Right lobe of liver (tissue), 6 donors: ENCODE data around the gene HOXB3. TPM values are rescaled to one million over a fixed set of nuclear protein-coding genes. Genes with fewer than 3 reads are reported as not detected.

Experiments
- ATAC-seq, 4 donors: fragments of 200-7000 bp; cut with Tn5 transposase; one replicate each; pipeline ENCODE4 v1.9.1; 2020; ENCODE audit warnings: mild to moderate bottlenecking in 4 of 4, moderate library complexity in 4 of 4
- DNase-seq, 3 donors: peaks; one replicate each; pipeline ENCODE4 v3.0.0-alpha.2; 2020
- H3K27ac ChIP-seq, 3 donors: fragments of 200-600 bp; one replicate each; pipeline ENCODE4 v1.8.0; 2022
- H3K27me3 ChIP-seq, 2 donors: fragments of 200-600 bp; one replicate each; pipeline ENCODE4 v1.8.0; 2022
- H3K36me3 ChIP-seq, 4 donors: fragments of 200-600 bp; sonication (generic) in 1 of 4; one replicate each; pipeline versions ENCODE4 v1.5.1 to v1.8.0; 2017 to 2022; ENCODE audit warnings: control low read depth in 1 of 4
- H3K4me1 ChIP-seq, 4 donors: fragments of 200-600 bp; sonication (generic) in 1 of 4; one replicate each; pipeline versions ENCODE4 v1.5.1 to v1.8.0; 2017 to 2022; ENCODE audit warnings: control low read depth in 1 of 4
- H3K4me3 ChIP-seq, 3 donors: fragments of 200-600 bp; one replicate each; pipeline ENCODE4 v1.8.0; 2022
- H3K9me3 ChIP-seq, 4 donors: fragments of 200-600 bp; sonication (generic) in 1 of 4; one replicate each; pipeline versions ENCODE4 v1.5.1 to v1.8.0; 2017 to 2022; ENCODE audit warnings: control low read depth in 1 of 4
- POLR2A ChIP-seq: fragments of 450-650 bp; IDR thresholded peaks from one replicate; pipeline ENCODE4 v1.6.1; 2017; ENCODE audit warnings: antibody characterized with exemption, mild to moderate bottlenecking
- WGBS: methylation state at CpG from one replicate; pipeline ENCODE4 v1.1.6; 2018; ENCODE audit warnings: low coverage, low lambda C conversion rate; ENCODE audit not compliant: insufficient coverage; ENCODE audit errors: missing lambda C conversion rate; 5-methylcytosine and 5-hydroxymethylcytosine counted together
- intact Hi-C, 2 donors: fragments of 100-400 bp; cut with DNase I; formaldehyde crosslinking; loops; one replicate each; pipeline versions ENCODE4 v1.11.2 to v1.14.1; 2022
- total RNA-seq, 6 experiments: library from RNA; depleted of rRNA in 2 of 6; stranded (reverse); fragments of >200 nt in 2 of 6; fragmentation: NEBNext Ultra II Directional in 3 of 6; extraction: Animal tissue kit (Norgen Biotek cat#: 25700) in 3 of 6; gene quantifications; one replicate each; pipeline versions ENCODE4 v1.1.0 to v1.2.4, GENCODE V29; 2016 to 2023
- TF ChIP-seq, protein P1 (sequence below), 4 donors: fragments of 200-600 bp in 3 of 4; fragments of 450-650 bp in 1 of 4; IDR thresholded peaks; one replicate each; pipeline versions ENCODE4 v1.5.1 to v1.8.0; 2016 to 2022; ENCODE audit warnings: antibody characterized with exemption in 4 of 4, mild to moderate bottlenecking in 2 of 4
- donor health status: DM: no; HTN: yes; CAD: no.
- donor health status: DM: no; HTN: no; CAD: no.
- donor health status: DM: no; HTN: no; CAD: no.
- donor health status: DM: no; HTN: yes; CAD: no.
- donor health status: DM: no; HTN: yes; CAD: no.

The HOXB3 gene
- total RNA-seq, 6 experiments from 2014 or later = 0.99 to 3.2 (median 2.6) TPM

GRCh38 chr17:48520631-48521079 is 69.4 kb downstream of the HOXB3 start:
- ATAC-seq (no peak), DNase-seq (no peak)
- intact Hi-C loops = no loop called here
- Histone ChIP-seq H3K36me3 (no peaks in the 10 kb centered on the region), H3K4me3 (no peak overlapping the region), H3K27me3 (no peaks in the 10 kb centered on the region), H3K9me3 (no peaks in the 10 kb centered on the region), H3K4me1 (no peaks in the 10 kb centered on the region), H3K27ac (no peak overlapping the region)
- no CpG with 5 or more reads among the region's 1 CpG for WGBS
- TF ChIP-seq, protein P1, sequence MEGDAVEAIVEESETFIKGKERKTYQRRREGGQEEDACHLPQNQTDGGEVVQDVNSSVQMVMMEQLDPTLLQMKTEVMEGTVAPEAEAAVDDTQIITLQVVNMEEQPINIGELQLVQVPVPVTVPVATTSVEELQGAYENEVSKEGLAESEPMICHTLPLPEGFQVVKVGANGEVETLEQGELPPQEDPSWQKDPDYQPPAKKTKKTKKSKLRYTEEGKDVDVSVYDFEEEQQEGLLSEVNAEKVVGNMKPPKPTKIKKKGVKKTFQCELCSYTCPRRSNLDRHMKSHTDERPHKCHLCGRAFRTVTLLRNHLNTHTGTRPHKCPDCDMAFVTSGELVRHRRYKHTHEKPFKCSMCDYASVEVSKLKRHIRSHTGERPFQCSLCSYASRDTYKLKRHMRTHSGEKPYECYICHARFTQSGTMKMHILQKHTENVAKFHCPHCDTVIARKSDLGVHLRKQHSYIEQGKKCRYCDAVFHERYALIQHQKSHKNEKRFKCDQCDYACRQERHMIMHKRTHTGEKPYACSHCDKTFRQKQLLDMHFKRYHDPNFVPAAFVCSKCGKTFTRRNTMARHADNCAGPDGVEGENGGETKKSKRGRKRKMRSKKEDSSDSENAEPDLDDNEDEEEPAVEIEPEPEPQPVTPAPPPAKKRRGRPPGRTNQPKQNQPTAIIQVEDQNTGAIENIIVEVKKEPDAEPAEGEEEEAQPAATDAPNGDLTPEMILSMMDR (IDR thresholded peaks at IDR 0.05) = no peak
- TF ChIP-seq POLR2A = no peak

- intact Hi-C loops = no loop called here
- WGBS = 66% methylated on average over 5 of the region's 5 CpGs
- H3K27me3 ChIP-seq = no peaks in the 10 kb centered on the region
- no peak overlapping the region for H3K4me3 ChIP-seq
- no peak overlapping the region for H3K27ac ChIP-seq
- TF ChIP-seq POLR2A = no peak
- TF ChIP-seq, protein P1 (IDR thresholded peaks at IDR 0.05) = no peak
- H3K36me3 ChIP-seq = no peaks in the 10 kb centered on the region
- no peaks in the 10 kb centered on the region for H3K4me1 ChIP-seq
- H3K9me3 ChIP-seq = no peaks in the 10 kb centered on the region
- DNase-seq (no peak), ATAC-seq (no peak)
Observed at GRCh38 chr17:48519427-48519826, 70.6 kb downstream of the HOXB3 start.

- Histone ChIP-seq H3K36me3 (no peaks in the 10 kb centered on the region), H3K4me3 (no peak overlapping the region), H3K9me3 (no peaks in the 10 kb centered on the region), H3K4me1 (no peaks in the 10 kb centered on the region), H3K27me3 (no peaks in the 10 kb centered on the region), H3K27ac (no peak overlapping the region)
- no peak for TF ChIP-seq POLR2A
- TF ChIP-seq, protein P1 (IDR thresholded peaks at IDR 0.05) = no peak
- 17% methylated on average over 3 of the region's 3 CpGs for WGBS
- DNase-seq = no peak
- intact Hi-C loops = no loop called here
- no peak for ATAC-seq
Observed at GRCh38 chr17:48517478-48517877, 72.6 kb downstream of the HOXB3 start.

DNA sequence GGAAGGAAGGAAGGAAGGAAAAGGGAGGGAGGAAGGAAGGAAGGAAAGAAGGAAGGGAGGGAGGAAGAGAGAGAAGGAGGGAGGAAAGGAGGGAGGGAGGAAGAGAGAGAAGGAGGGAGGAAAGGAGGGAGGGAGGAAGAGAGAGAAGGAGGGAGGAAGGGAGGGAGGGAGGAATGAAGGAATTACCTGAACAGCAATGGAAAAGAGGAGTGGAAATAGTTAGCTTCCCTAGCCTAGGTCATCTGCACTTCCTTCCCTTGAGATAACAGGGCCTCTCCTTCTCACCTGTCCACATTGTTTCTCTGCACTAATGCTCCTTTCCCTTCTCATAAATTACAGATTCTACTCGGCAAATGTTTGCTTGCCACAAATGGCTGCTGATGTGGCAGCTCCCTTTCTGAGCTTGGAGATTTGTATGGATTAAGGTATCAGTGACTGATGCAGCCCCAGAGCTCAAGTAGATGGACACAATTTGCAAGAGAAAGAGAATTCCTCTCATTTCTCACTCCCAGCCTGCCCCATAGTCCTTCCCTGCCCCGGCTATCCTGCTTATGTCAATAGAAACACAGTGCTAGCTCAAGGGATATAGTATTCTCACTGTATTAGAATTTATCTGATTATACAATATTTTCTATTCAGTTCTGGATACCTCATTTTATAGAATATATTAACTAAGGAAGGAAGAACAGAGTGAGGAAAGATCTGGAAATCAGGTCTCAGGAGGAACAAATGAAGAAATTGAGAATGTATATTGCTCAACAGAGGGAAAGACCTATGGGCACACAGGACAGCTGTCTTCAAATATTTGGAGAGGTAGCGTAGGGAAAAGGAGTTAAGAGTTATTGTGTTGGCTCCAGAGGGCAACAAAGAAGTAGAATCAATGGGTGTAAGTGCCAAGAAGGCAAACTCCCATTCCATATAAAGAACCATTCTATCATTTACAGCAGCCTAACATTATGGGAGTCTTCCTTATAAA is 73.8 kb downstream of the HOXB3 start:
- 23% methylated on average over 3 of the region's 3 CpGs for WGBS
- Histone ChIP-seq H3K27me3 (no peaks in the 10 kb centered on the region), H3K27ac (no peak overlapping the region), H3K9me3 (no peaks in the 10 kb centered on the region), H3K4me3 (no peak overlapping the region), H3K4me1 (no peaks in the 10 kb centered on the region), H3K36me3 (no peaks in the 10 kb centered on the region)
- no peak for TF ChIP-seq POLR2A
- TF ChIP-seq, protein P1 (IDR thresholded peaks at IDR 0.05) = no peak
- ATAC-seq (no peak), DNase-seq (no peak)
- intact Hi-C loops = no loop called here
